ENCODE data around the gene SNX32.
"Not testable (repeated sequence)": the region's sequence is repeated elsewhere in the genome, so short reads cannot be mapped to it uniquely, and the experiment has no call there.

The SNX32 gene

GRCh38 chr11:65829459-65829858 is 4.3 kb upstream of the SNX32 start:
- no peak for DNase-seq

DNA sequence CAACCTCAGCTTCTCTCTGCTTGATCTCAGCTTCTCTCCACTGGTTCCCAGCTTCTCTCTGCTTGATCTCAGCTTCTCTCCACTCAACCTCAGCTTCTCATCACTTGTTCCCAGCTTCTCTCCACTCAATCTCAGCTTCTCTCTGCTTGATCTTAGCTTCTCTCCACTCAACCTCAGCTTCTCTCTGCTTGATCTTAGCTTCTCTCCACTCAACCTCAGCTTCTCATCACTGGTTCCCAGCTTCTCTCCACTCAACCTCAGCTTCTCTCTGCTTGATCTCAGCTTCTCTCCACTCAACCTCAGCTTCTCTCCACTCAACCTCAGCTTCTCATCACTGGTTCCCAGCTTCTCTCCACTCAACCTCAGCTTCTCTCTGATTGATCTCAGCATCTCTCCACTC is 1.5 kb upstream of the SNX32 start:
- not testable (repeated sequence) for DNase-seq

DNA sequence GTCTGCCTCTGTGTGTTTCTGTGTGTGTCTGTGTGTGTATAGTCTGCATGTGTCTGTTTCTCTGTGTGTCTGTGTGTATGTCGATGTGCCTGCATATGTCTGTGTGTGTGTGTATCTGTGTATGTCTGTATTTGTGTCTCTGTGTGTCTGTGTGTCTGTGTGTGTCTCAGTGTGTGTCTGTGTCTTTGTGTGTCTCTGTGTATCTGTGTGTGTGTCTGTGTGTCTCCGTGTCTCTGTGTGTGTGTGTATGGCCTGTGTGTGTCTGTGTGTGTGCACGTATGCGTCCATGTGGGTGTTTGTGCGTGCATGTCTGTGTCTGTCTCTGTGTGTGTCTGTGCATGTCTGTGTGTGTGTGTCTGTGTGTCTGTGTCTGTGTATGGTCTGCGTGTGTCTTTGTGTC is 439 bp downstream of the SNX32 start:
- no peak for DNase-seq

GRCh38 chr11:65842144-65842543 is 8.4 kb downstream of the SNX32 start:
- DNase-seq = no peak

GRCh38 chr11:65843811-65844210 is 10.0 kb downstream of the SNX32 start:
- no peak for DNase-seq

GRCh38 chr11:65844231-65844872 is 10.6 kb downstream of the SNX32 start:
- no peak for DNase-seq

DNA sequence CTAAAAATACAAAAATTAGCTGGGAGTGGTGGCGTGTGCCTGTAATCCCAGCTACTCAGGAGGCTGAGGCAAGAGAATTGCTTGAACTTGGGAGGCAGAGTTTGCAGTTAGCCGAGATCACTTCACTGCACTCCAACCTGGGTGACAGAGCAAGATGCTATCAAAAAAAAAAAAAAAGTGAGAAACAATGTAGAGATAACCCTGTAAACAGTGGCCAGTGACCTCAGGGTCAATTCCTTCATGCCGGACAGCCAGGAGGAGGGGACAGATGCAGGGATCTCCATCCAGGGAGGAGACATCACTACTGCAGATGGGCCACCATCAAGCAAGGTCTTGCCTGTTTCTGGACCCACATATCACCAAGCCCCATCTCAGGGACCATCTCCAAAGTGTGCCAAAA is 14.0 kb downstream of the SNX32 start:
- DNase-seq = no peak

DNA sequence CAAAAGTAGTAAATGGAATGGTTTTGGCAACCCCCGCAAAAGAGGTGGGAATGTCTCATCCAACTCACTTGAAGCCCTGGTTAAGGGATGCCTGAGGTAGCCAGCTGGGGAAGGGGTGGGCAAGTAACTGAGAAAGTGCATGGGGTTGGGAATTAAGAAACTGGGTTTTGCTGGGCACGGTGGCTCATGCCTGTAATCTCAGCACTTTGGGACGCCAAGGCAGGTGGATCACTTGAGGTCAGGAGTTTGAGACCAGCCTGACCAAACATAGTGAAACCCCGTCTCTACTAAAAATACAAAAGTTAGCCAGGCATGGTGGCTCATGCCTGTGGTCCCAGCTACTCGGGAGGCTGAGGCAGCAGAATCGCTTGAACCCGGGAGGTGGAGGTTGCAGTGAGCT is 14.9 kb downstream of the SNX32 start:
- not testable (repeated sequence) for DNase-seq

DNA sequence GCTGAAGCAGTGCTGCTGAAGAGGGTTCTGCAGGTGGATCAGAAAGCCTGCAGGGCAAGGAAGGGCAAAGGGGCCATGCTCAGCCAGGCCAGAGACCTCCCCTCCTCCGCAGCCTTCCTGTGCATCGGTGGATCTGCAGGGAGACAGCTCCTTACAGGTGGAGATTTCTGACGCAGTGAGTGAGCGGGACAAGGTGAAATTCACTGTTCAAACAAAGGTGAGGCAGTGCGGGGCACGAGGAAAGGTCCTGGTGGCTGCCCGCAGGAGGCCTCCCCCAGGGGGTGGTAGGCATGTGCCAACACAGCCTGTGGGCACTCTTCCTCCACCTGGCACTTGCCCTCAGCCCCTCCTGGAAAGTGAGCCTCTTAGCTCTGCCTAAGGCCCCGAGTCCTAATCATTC is 15.6 kb downstream of the SNX32 start:
- DNase-seq = no peak

GRCh38 chr11:65849771-65850216 is 16.0 kb downstream of the SNX32 start:
- DNase-seq = no peak

GRCh38 chr11:65850217-65851082 is 16.7 kb downstream of the SNX32 start:
- no peak for DNase-seq

- DNase-seq = no peak
Measured at GRCh38 chr11:65851083-65851579, 17.4 kb downstream of the SNX32 start.

DNA sequence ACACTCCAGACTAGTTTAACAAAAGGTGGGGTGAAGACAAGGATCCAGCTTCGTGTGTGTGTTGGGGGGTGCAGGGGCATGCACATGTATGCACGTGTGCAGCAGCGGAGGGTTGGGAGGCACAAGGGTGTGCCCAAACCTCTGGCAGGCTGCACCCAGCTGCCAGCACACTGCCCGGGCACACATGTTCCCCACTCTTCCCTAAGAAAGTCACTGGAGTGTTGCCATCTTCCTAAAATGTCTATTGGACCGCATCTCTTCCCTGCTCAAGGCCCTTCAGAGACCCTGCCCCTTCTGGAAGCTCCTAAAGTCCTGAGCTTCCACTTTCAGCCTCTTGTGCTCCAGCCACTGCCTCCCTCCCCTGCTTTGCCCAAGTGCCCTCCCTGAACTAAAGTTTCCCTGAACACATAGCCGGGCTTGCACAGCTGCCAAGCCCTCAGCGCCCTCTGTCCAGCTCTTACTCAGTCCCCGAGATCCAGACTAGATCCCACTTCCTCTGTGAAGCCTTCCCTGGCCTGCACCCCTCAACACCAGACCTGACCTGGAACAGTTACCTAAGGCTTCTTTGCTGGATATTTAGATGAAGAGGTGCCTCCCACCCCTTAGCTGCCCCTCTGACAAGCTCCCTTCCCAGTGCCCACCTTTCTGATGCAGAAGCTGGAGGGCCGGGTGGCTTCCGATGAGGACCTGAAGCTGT is 18.2 kb downstream of the SNX32 start:
- no peak for DNase-seq

DNA sequence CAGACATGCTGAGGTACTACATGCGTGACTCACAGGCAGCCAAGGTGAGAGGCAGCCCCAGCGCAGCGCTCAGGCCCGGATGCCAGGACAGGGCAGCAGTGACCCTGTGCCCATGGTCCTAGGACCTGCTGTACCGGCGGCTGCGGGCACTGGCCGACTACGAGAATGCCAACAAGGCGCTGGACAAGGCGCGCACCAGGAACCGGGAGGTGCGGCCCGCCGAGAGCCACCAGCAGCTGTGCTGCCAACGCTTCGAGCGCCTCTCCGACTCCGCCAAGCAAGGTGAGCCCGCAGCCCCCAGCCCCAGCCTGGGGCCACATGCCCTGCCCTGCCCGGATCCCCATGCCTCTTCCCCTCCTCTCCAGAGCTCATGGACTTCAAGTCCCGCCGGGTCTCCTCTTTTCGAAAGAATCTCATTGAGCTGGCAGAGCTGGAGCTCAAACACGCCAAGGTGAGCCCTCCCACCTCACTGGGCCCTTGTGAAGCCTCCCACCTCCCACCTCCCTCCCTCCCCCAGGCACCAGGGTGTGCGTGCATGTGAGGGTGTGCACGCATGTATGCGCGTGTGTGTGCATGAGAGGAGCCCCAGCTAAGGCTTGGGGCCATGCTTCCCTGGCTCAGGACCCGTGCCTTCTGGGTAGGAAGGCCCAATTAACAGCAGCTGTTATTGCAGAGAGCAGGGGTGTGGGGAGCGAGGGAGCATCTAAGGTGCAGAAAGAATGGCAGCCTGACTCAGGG is 18.9 kb downstream of the SNX32 start:
- DNase-seq = no peak

GRCh38 chr11:65853246-65853979 is 19.6 kb downstream of the SNX32 start:
- no peak for DNase-seq

GRCh38 chr11:65854161-65854592 is 20.4 kb downstream of the SNX32 start:
- no peak for DNase-seq

DNA sequence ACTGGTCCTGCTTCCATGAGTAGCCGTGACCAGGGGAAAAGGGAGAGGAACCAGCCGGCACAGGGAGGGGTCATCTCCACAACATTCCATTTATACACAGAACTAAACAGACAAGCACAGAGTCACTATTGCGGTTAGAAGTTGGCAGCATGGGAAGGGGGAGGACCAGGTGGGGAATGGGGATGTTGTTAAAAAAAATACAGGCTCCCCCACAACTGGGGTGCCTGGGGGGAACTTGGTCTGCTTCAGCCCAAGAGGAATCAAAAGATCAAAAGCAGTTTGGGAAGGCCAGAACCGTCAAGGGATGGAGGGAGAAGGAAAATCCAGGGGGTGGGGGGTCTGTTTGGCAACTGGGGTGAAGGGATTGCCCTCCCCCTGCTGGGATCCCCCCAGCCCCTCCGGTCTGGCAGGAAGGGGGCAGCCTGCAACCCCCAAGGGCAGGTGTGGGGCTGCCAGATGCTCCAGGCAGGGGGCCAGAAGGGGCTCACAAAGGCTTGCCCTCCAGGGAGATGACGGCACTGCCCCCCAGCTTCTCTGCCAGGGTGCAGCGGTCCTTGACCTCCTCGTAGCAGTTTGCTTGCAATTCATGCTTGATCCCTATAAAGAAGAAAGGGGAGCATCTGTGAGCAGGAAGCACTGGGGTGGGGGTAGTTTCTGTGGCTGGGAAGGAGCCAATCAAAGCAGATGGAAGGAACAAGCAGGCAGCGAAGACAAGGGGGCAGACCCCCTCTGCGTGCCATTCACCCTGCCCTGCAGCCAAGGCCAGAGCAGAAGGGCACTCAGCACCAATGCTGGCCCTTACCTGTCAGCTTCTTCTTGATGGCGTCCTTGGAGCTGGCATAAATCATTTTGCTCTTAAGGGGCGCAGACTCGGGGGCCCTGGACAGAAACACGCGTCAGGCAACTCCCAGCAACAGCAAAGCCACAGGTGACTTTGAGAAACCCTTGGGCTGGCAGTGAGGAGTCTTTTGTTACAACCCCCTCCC is 21.4 kb downstream of the SNX32 start:
- no peak for DNase-seq

DNA sequence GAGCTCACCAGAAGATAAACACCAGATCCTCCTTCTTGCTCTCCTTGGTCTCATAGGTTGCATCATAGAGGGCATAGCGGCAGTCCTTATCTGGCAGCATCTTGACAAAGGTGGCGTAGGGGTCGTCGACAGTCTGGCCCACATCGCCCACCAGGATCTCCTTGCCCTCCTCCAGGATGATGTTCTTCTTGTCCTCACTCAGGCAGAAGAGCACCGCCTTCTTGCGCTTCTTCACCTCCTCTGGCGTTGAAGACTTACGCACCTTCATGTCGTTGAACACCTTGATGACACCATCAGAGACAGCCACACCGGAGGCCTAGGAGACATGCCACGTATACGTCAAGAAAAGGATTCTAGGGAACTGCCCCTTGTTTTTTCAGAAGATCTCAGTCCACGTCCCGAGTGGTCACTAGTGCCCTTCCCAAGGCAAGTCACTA is 22.2 kb downstream of the SNX32 start:
- no peak for DNase-seq

GRCh38 chr11:65856689-65857499 is 23.1 kb downstream of the SNX32 start:
- peak; percentile 60 to 67 for DNase-seq

DNA sequence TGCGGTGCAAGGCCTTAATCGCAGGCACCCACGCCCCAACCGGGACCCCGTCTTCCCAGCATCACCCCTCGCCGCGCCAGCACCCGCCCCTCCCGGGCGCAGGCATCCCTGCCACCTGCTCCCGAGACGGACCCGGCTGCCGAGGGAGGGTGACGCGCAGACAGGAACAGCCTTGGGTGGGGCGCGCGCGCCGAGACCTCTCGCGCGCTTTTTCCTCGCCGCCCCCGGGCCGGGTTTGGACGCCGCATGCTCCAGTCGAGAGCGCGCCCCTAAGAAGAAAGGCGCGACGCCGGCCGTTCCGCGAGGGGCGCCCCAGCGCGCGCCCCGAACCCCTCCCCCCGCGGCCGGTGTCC is 23.7 kb downstream of the SNX32 start:
- no peak for DNase-seq
